Loucy (cell line): ENCODE results near the gene IWS1.
A peak's percentile ranks its signal among the peaks of the same experiment; 100 is the strongest.

Source experiments
- H2AFZ ChIP-seq: fragments of 200-600 bp; sonication (generic); 2 replicates; pipeline ENCODE4 v1.6.0; 2016; ENCODE audit warnings: antibody characterized with exemption, mild to moderate bottlenecking, low read length, moderate library complexity
- H3F3A ChIP-seq: fragments of 200-600 bp; 2 replicates; pipeline ENCODE4 v1.6.0; 2016; ENCODE audit warnings: antibody characterized with exemption, low read depth, mild to moderate bottlenecking
- H3K27me3 ChIP-seq: fragments of 200-600 bp; sonication (generic); 2 replicates; pipeline ENCODE4 v1.6.1; 2014; ENCODE audit warnings: low read length, mild to moderate bottlenecking; ENCODE audit not compliant: insufficient read depth, poor library complexity, severe bottlenecking
- H3K36me3 ChIP-seq: fragments of 200-600 bp; sonication (generic); 2 replicates; pipeline ENCODE4 v1.6.1; 2016; ENCODE audit warnings: low read length; ENCODE audit not compliant: insufficient read depth
- H3K4me1 ChIP-seq: fragments of 200-600 bp; sonication (generic); 2 replicates; pipeline ENCODE4 v1.5.1; 2014; ENCODE audit warnings: low read length, mild to moderate bottlenecking; ENCODE audit not compliant: insufficient read depth, poor library complexity, severe bottlenecking
- H3K4me2 ChIP-seq: fragments of 200-600 bp; sonication (generic); 2 replicates; pipeline ENCODE4 v1.6.0; 2014; ENCODE audit warnings: antibody characterized with exemption, low read length, low read depth, mild to moderate bottlenecking; ENCODE audit not compliant: poor library complexity, severe bottlenecking
- H3K4me3 ChIP-seq: fragments of 200-600 bp; sonication (generic); 2 replicates; pipeline ENCODE4 v1.5.1; 2014; ENCODE audit warnings: low read length, mild to moderate bottlenecking, mixed read lengths; ENCODE audit not compliant: poor library complexity, severe bottlenecking
- H3K79me2 ChIP-seq: fragments of 200-600 bp; sonication (generic); 2 replicates; pipeline ENCODE4 v1.6.1; 2014; ENCODE audit warnings: low read length; ENCODE audit not compliant: insufficient read depth
- H3K9ac ChIP-seq: fragments of 200-600 bp; sonication (generic); 2 replicates; pipeline ENCODE4 v1.6.0; 2014; ENCODE audit warnings: mild to moderate bottlenecking, low read depth, low read length, moderate library complexity; ENCODE audit not compliant: poor library complexity, severe bottlenecking
- H3K9me2 ChIP-seq: fragments of 200-600 bp; sonication (generic); replicated peaks from 2 replicates; pipeline ENCODE4 v1.6.1; 2016; ENCODE audit warnings: low read depth, low read length, mixed read lengths
- H3K9me3 ChIP-seq: fragments of 200-600 bp; sonication (generic); 2 replicates; pipeline ENCODE4 v1.6.1; 2014; ENCODE audit warnings: mild to moderate bottlenecking, antibody characterized with exemption, low read length, low read depth; ENCODE audit not compliant: insufficient read depth
- H4K20me1 ChIP-seq: fragments of 200-600 bp; sonication (generic); 2 replicates; pipeline ENCODE4 v1.6.0; 2014; ENCODE audit warnings: antibody characterized with exemption, low read length, mild to moderate bottlenecking; ENCODE audit not compliant: insufficient read depth, poor library complexity, severe bottlenecking
- EZH2phosphoT487 ChIP-seq: fragments of 200-600 bp; IDR thresholded peaks from 2 replicates; pipeline ENCODE4 v1.6.1; 2018; ENCODE audit warnings: antibody characterized with exemption, mild to moderate bottlenecking, moderate library complexity, borderline replicate concordance
- TF ChIP-seq, protein P1 (sequence below): fragments of 200-600 bp; sonication (generic); conservative IDR thresholded peaks from 2 replicates; pipeline ENCODE4 v1.5.1; 2014; ENCODE audit warnings: mild to moderate bottlenecking, antibody characterized with exemption, low read length

Gene IWS1

DNA sequence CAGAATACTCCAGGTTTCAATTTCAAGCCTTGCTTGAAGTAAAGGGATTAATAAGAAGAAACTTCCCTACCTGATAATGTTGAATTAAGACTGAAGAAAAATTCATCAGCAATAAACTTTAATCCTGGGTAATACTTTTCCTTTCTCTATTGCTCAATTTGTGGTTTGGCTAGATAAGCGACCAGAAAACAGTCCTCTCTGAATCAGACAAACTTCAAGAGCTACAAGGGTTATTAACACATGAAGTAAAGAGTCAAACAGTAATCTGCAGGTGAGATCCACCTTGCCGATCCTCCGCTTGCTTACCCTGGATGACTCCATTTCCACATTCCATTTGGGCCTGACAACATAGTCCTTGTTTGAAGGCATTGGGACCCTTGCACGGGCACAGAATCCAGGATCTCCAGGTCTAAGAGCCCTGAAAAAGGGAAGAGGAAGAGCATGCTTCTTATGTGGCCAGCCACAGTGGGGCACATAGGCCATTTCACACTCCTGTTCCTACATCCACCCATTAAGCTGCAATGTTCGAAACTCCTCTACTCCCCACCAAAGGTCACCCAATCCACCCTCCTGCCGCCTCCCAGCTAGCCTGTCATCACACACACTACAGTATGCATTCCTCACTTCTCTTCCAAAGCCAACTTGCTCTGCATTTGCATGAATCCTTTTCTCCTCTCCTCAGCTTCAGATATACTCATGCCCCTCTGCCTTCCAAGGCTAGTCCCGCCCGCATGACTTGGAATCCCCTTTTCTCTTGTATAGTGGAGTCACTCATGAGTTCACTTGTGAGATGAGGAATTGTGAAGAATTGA is 39.8 kb downstream of the IWS1 start:
- Histone ChIP-seq H2AFZ (no peak overlapping the region), H3K9ac (peak overlapping the region; percentile 12), H3K36me3 (peaks cover 87% of the 10 kb centered on the region), H3F3A (peaks cover 8% of the 10 kb centered on the region), H3K4me2 (peak overlapping the region; percentile 67), H3K9me3 (no peaks in the 10 kb centered on the region), H3K27me3 (no peaks in the 10 kb centered on the region), H3K79me2 (no peaks in the 10 kb centered on the region), H3K4me3 (peak overlapping the region; percentile 48), H3K4me1 (peaks cover 24% of the 10 kb centered on the region), H3K9me2 (no peaks in the 10 kb centered on the region), H4K20me1 (peaks cover 18% of the 10 kb centered on the region)
- TF ChIP-seq EZH2phosphoT487: no peak
- TF ChIP-seq, protein P1, sequence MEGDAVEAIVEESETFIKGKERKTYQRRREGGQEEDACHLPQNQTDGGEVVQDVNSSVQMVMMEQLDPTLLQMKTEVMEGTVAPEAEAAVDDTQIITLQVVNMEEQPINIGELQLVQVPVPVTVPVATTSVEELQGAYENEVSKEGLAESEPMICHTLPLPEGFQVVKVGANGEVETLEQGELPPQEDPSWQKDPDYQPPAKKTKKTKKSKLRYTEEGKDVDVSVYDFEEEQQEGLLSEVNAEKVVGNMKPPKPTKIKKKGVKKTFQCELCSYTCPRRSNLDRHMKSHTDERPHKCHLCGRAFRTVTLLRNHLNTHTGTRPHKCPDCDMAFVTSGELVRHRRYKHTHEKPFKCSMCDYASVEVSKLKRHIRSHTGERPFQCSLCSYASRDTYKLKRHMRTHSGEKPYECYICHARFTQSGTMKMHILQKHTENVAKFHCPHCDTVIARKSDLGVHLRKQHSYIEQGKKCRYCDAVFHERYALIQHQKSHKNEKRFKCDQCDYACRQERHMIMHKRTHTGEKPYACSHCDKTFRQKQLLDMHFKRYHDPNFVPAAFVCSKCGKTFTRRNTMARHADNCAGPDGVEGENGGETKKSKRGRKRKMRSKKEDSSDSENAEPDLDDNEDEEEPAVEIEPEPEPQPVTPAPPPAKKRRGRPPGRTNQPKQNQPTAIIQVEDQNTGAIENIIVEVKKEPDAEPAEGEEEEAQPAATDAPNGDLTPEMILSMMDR: no peak

DNA sequence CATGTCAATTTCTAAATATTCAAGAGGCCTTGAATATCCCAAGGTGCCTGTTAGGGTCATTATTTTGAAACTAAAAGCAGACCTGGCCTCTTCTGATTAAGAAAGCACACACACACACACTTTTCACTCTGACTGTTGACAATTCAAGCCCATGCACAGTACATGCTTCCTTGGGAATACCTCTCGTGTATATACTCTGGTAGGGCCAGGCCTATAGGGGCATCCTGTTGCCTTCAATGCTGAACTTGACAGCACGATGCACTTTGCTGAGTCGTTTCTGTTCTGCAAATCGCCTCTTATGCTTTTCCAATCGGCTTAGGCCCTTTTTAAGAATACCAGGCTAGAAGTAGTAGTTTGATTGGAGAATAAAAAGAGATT is 40.6 kb downstream of the IWS1 start:
- TF ChIP-seq, protein P1: no peak
- TF ChIP-seq EZH2phosphoT487: no peak
- peak overlapping the region; percentile 48 for H3K4me3 ChIP-seq
- no peaks in the 10 kb centered on the region for H3K9me3 ChIP-seq
- peak overlapping the region; percentile 67 for H3K4me2 ChIP-seq
- no peaks in the 10 kb centered on the region for H3K9me2 ChIP-seq
- H3F3A ChIP-seq: peaks cover 8% of the 10 kb centered on the region
- H3K27me3 ChIP-seq: no peaks in the 10 kb centered on the region
- H2AFZ ChIP-seq: no peak overlapping the region
- peaks cover 18% of the 10 kb centered on the region for H4K20me1 ChIP-seq
- peaks cover 87% of the 10 kb centered on the region for H3K36me3 ChIP-seq
- H3K9ac ChIP-seq: no peak overlapping the region
- peaks cover 24% of the 10 kb centered on the region for H3K4me1 ChIP-seq
- no peaks in the 10 kb centered on the region for H3K79me2 ChIP-seq

GRCh38 chr2:127485051-127485693 is 41.1 kb downstream of the IWS1 start:
- peak overlapping the region; percentile 48 for H3K4me3 ChIP-seq
- peak overlapping the region; percentile 67 for H3K4me2 ChIP-seq
- peaks cover 18% of the 10 kb centered on the region for H4K20me1 ChIP-seq
- H3K9me2 ChIP-seq: no peaks in the 10 kb centered on the region
- H3K36me3 ChIP-seq: peaks cover 88% of the 10 kb centered on the region
- H2AFZ ChIP-seq: no peak overlapping the region
- peaks cover 24% of the 10 kb centered on the region for H3K4me1 ChIP-seq
- no peak overlapping the region for H3K9ac ChIP-seq
- TF ChIP-seq, protein P1: no peak
- no peak; the same call in 1 of the 2 replicates for TF ChIP-seq EZH2phosphoT487
- peaks cover 8% of the 10 kb centered on the region for H3F3A ChIP-seq
- H3K9me3 ChIP-seq: no peaks in the 10 kb centered on the region
- no peaks in the 10 kb centered on the region for H3K27me3 ChIP-seq
- no peaks in the 10 kb centered on the region for H3K79me2 ChIP-seq
